H1 (cell line): Measurements from ENCODE around the gene RIPOR2. TPM values are rescaled to one million over a fixed set of nuclear protein-coding genes. Genes with fewer than 3 reads are reported as not detected.

Experiments
- BCL11A ChIP-seq, 2 experiments: IDR thresholded peaks; one replicate each; pipeline ENCODE4 v1.6.1; 2011; ENCODE audit warnings: low read depth in 2 of 2, low read length in 2 of 2, mild to moderate bottlenecking in 2 of 2
- KDM1A ChIP-seq: fragments of 200-600, 300-600 bp; sonication (generic); IDR thresholded peaks from 2 replicates; pipeline ENCODE4 v1.7.1; 2016; ENCODE audit warnings: mild to moderate bottlenecking, low read length, borderline replicate concordance
- TCF12 ChIP-seq: IDR thresholded peaks from 2 replicates; pipeline ENCODE4 v1.6.1; 2011; ENCODE audit warnings: low read depth, mild to moderate bottlenecking, low read length
- TEAD4 ChIP-seq: IDR thresholded peaks from 2 replicates; pipeline ENCODE4 v1.6.1; 2012; ENCODE audit warnings: low read depth, low read length, inconsistent platforms, mixed read lengths
- polyA plus RNA-seq, 7 experiments: library from polyadenylated mRNA; depleted of rRNA in 3 of 7; stranded (reverse) in 5 of 7; unstranded in 2 of 7; fragments of >200 nt in 5 of 7; fragments of 200-250 nt in 2 of 7; gene quantifications; 1 replicate in 5 of 7; 2 replicates in 1 of 7; 4 replicates in 1 of 7; pipeline versions ENCODE4 v1.2.1 to v1.2.3, GENCODE V29; 2011 to 2013; ENCODE audit warnings: missing spikeins in 2 of 7, mixed read lengths in 2 of 7
- total RNA-seq: library from RNA; stranded (reverse); fragmentation: NEBNext Ultra II Directional; extraction: Animal tissue kit (Norgen Biotek cat#: 25700); gene quantifications from 2 replicates; pipeline ENCODE4 v1.2.1, GENCODE V29; 2021

The RIPOR2 gene
- total and polyA plus RNA-seq, 2 of the 8 experiments (the other 6 are each of a cell fraction or from before 2014, with no cell fraction given): 16.7 to 45.6 TPM

- TF ChIP-seq BCL11A (IDR thresholded peaks at IDR 0.05; ENCODE audit: low read depth in 2 of 2, low read length in 2 of 2): no peak
- no peak for TF ChIP-seq TEAD4
- no peak for TF ChIP-seq TCF12
- TF ChIP-seq KDM1A: no peak
Measured at GRCh38 chr6:24903681-24904080, 32.1 kb downstream of the RIPOR2 start (continued).
